Testis (tissue), 2 donors: ENCODE results near the gene HIP1.

Experiments
- CTCF ChIP-seq, 3 experiments: fragments of 450-650 bp in 2 of 3; fragments of 200-600 bp in 1 of 3; sonication (generic) in 1 of 3; IDR thresholded peaks; one replicate each; pipeline ENCODE4 v1.5.1; 2016 to 2019; ENCODE audit warnings: antibody characterized with exemption in 3 of 3, mild to moderate bottlenecking in 2 of 3, moderate library complexity in 1 of 3
- POLR2A ChIP-seq: fragments of 450-650 bp; IDR thresholded peaks from one replicate; pipeline ENCODE4 v1.6.1; 2017; ENCODE audit warnings: antibody characterized with exemption, mild to moderate bottlenecking, moderate library complexity

GRCh38 chr7:75583255-75583654 is 155.5 kb downstream of the HIP1 start:
- TF ChIP-seq CTCF (IDR thresholded peaks at IDR 0.05) = no peak
- no peak for TF ChIP-seq POLR2A
